Ascending aorta (tissue), 2 donors: ENCODE results near the gene CD164L2. TPM values are rescaled to one million over a fixed set of nuclear protein-coding genes. Genes with fewer than 3 reads are reported as not detected.

Experiments
- DNase-seq, 2 donors: peaks; one replicate each; pipeline ENCODE4 v3.0.0-alpha.2; 2019; ENCODE audit warnings: low spot score in 2 of 2
- H3K27ac ChIP-seq, 2 donors: fragments of 200-600 bp; sonication (generic); one replicate each; pipeline ENCODE4 v1.5.1; 2016 to 2017; ENCODE audit warnings: mild to moderate bottlenecking in 1 of 2
- H3K27me3 ChIP-seq: fragments of 200-600 bp; sonication (generic); one replicate; pipeline ENCODE4 v1.5.1; 2017
- H3K36me3 ChIP-seq, 2 donors: fragments of 200-600 bp; sonication (generic); one replicate each; pipeline ENCODE4 v1.5.1; 2016
- H3K4me1 ChIP-seq, 2 donors: fragments of 200-600 bp; sonication (generic); one replicate each; pipeline ENCODE4 v1.5.1; 2016 to 2017; ENCODE audit warnings: mild to moderate bottlenecking in 1 of 2
- H3K4me3 ChIP-seq, 2 donors: fragments of 200-600 bp; sonication (generic); one replicate each; pipeline ENCODE4 v1.5.1; 2016 to 2017; ENCODE audit warnings: mild to moderate bottlenecking in 1 of 2
- H3K9me3 ChIP-seq, 2 donors: fragments of 200-600 bp; sonication (generic); one replicate each; pipeline ENCODE4 v1.5.1; 2016
- CTCF ChIP-seq, 3 experiments: fragments of 200-600 bp in 2 of 3; fragments of 450-650 bp in 1 of 3; sonication (generic) in 2 of 3; IDR thresholded peaks; one replicate each; pipeline ENCODE4 v1.5.1; 2016 to 2019; ENCODE audit warnings: antibody characterized with exemption in 3 of 3, mild to moderate bottlenecking in 1 of 3, moderate library complexity in 1 of 3
- intact Hi-C: fragments of 100-400 bp; cut with DNase I; formaldehyde crosslinking; loops from one replicate; pipeline ENCODE4 v1.15.1; 2023
- total RNA-seq: library from RNA; depleted of rRNA; stranded (reverse); fragments of >200 nt; gene quantifications from one replicate; pipeline ENCODE4 v1.1.0, GENCODE V29; 2016

Gene CD164L2
- total RNA-seq, 1 donor from 2014 or later = not detected

DNA sequence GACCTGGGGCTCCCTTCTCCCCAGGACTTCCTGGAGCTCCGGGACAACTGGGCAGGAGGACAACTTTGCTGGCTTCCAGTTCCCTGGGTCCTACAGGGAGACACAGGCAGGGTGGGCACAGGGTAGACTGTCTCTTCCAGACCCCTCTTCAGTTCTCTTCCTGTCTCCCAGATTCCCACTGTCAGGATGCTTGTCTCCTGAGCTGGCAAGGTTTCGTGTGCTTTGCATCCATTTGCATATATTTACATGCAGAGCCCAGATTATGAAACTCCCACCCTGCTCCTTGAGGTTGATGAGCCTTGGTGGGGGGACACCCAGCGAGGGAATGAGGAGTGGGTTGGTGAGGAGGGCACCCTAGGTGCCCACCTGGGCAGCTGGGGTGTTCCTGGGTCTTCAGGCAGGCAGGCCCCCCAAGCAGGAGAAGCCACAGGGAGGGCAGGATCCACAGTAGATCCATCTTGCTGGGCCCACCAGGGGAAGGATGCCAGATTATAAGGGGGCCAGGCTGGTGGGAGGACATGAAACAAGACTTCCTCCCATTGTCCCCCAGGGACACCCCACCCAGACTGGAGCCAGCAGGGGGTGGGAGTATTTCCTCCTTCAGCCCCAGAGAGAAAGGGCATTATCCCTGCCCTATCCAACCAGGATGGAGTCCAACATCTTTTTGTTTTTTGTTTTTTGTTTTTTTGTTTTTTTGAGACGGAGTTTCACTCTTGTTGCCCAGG lies 8.6 kb downstream of the CD164L2 start, which contains the start of gene FCN3:
Gene FCN3 (minus strand): TSS at position 463 of the 725 bp plus-strand sequence. CDS start 6 bp downstream, at position 457.
- no peak within 1 kb of the TSS for H3K4me3 ChIP-seq
- TF ChIP-seq CTCF (IDR thresholded peaks at IDR 0.05) = no peak
- intact Hi-C loops = no loop called here
- no peaks in the 10 kb centered on the region for H3K36me3 ChIP-seq
- DNase-seq = no peak
- H3K27ac ChIP-seq = no peak within 1 kb of the TSS
- no peaks in the 10 kb centered on the region for H3K4me1 ChIP-seq
- H3K27me3 ChIP-seq = no peaks in the 10 kb centered on the region
- H3K9me3 ChIP-seq = no peaks in the 10 kb centered on the region

- H3K36me3 ChIP-seq = no peaks in the 10 kb centered on the region
- peaks cover 0 to 1% of the 10 kb centered on the region in 2 donors for H3K4me1 ChIP-seq
- no peak for DNase-seq
- no peak overlapping the region for H3K27ac ChIP-seq
- H3K27me3 ChIP-seq = no peaks in the 10 kb centered on the region
- H3K4me3 ChIP-seq = no peak overlapping the region
- H3K9me3 ChIP-seq = no peaks in the 10 kb centered on the region
- TF ChIP-seq CTCF (IDR thresholded peaks at IDR 0.05) = no peak
- intact Hi-C loops = no loop called here
These were observed 10.1 kb downstream of the CD164L2 start for GRCh38 chr1:27372808-27373690.

GRCh38 chr1:27372022-27372807 lies 10.9 kb downstream of the CD164L2 start:
- DNase-seq = no peak
- intact Hi-C loops = no loop called here
- Histone ChIP-seq H3K4me3 (no peak overlapping the region), H3K27ac (no peak overlapping the region), H3K9me3 (no peaks in the 10 kb centered on the region), H3K27me3 (no peaks in the 10 kb centered on the region), H3K36me3 (no peaks in the 10 kb centered on the region), H3K4me1 (peaks cover 7 to 9% of the 10 kb centered on the region in 2 donors)
- TF ChIP-seq CTCF (IDR thresholded peaks at IDR 0.05) = no peak

DNA sequence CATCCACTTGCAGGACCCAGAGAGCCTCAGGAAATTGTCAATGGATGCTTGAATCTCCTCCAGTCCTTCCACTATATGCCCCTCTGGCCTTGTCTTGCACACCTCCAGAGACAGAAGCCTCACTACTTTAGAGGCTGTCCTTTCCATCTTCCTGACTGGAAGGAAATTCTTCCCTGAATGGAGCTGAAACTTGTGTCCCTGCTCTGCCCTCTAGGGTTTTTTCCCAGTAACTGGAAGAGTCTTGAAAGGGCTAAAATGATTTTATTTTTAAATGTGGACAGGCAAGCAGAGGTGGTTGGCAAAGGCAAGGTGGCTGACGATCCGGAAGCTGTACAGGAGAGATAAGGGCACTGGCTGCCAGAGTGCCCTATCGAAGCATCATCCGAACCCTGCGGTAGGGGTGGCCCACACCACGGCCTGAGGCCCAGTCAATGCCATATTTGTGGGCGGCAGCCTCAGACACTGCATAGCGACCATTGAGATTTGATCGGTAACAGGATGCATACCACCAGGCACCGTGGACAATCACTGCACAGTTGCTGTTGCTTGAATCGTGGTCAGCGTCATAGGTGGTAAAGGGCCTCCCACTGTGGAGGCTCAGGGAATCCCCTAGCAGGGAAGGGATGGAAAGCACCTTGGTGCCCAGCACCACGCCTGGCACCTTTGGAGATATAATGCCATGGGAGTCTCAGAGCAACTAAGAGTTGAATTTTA lies 14.1 kb downstream of the CD164L2 start:
- Histone ChIP-seq H3K36me3 (peaks cover 4 to 9% of the 10 kb centered on the region in 2 donors), H3K4me3 (no peak overlapping the region), H3K9me3 (no peaks in the 10 kb centered on the region), H3K27ac (peak overlapping the region; percentile 1 to 13), H3K27me3 (no peaks in the 10 kb centered on the region), H3K4me1 (peaks cover 21 to 23% of the 10 kb centered on the region in 2 donors)
- TF ChIP-seq CTCF (IDR thresholded peaks at IDR 0.05) = peak in 1 of 3 experiments; percentile 16
- intact Hi-C loops = loop anchor here (10.0 kb wide), 1 partner anchor 1756 kb away; the partner anchor contains the start of gene TMEM200B
- no peak for DNase-seq
